NOMO-1 treated with DMSO at 0.1 percent for 48 hours (cell line): ENCODE measurements around the gene NFATC1.

Experiments used
- DNase-seq: peaks from one replicate; lab custom pipeline; 2025; ENCODE audit not compliant: unreplicated experiment; lab: John Stamatoyannopoulos, UW

NFATC1 gene

GRCh38 chr18:79388043-79388442 is 7.7 kb upstream of the NFATC1 start:
- no peak for DNase-seq

- DNase-seq: no peak
Observed at GRCh38 chr18:79389689-79390088, 6.0 kb upstream of the NFATC1 start.

DNA sequence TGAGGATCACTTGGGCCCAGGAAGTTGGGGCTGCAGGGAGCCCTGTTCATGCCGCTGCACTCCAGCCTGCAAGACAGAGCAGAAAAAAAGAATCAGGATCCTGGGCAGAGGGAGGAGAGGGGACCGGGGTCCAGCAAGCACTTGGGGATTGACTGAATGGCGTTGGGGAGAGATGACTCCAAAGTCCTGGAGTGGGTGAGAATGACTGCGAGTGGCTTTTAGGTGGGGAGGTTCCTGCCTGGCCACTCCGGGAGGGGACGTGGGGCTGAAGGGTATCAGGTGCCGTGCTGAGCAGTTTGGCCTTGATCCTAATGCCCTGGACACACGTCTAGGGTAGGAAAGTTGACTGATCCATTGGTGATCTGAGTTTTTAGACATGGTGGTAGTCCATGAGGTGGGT is 3.5 kb upstream of the NFATC1 start:
- no peak for DNase-seq

GRCh38 chr18:79393181-79393634 is 2.5 kb upstream of the NFATC1 start:
- no peak for DNase-seq

DNA sequence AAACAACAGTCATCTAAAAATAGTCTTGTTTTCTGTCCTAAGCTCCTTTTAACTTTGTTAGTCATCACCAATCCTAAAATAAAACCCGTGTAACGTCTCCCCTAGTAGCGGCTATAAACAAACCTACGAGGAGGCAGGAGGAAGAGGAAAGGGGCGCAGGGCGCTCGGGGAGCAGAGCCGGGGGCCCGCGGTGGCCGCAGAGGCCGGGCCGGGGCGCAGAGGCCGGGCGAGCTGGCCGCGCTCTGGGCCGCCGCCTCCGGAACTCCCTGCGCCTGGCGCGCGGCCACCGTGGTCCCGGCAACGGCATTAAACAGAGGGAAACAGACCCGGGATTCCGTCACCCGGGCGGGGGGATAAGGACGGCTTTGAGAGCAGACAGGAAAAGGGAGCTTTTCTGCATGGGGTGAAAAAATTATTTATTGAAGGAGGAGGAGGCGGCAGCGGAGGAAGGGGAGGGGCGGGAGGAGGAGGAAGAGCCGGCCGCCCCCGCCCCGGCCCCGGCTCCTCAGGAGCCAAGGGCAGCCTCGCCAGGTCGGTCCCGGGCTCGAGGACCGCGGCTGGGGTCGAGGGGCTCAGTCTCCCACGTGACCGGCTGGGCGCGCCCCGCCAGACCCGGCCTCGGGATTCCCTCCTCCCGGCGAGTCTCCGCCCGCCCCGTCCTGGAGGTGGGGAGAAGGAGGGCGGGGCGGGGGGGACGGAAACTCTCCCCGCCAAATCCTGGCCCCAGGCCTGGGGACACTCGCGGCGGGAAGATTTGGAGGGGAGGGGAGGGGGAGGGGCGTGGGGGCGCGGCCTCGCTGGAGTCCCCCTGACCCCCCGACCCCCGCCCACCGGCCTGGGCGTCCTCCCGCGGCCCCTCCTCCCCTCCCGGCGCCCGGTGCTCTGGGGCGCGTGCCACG is 1.8 kb upstream of the NFATC1 start:
- DNase-seq: peak; percentile 42

DNA sequence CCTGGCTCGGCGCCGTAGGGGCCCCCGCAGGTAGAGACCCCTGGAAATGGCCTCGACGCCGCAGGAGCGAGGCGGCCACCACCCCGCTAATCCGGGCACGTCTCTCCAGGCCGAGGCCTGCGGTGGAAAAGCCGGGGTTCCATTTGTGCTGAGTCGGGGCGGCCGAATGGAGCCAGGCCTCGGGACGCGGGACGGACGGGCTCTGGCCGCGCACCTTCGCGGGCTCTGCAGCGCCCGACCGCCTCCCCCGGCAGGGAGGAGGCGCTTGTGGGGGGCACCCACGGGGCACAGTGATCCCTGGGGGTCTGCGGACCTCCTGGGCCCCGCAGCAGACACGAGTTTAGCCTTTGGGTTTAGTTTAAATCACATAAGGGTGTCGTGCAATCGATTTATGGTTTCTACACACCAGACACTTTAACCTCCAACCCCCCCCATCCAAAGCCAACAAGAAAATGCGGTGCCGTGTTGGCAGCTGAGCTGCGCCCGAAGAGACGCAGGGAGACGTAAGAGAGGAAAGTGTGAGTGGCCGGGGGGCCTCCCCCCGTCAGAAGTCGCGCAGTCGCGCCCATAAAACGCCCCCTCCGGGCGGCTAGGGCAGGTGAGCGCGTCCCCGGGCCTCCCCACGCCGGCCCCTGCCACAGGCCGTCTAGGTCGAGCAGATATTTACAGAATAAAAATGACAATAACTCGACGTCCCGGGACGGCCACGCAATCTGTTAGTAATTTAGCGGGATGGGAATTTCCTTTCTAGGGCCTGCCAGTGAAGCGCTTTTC is 1.0 kb upstream of the NFATC1 start:
- peak; percentile 18 for DNase-seq

DNA sequence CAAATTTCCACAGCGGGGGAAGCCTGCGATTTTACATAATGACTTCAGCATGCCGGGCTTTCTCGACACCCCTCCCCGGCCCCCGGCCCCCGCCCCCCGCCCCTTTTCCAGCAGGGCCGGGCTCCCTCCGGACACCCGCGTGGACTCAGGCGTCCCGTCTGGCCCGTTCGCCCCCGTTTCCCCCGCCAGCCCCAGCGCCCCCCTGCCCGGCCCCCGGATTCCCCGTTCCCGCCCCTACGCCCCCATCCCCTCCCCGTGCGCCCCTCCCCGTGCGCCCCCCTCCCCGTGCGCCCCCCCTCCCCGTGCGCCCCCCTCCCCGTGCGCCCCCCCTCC is 456 bp upstream of the NFATC1 start:
- no peak for DNase-seq

DNA sequence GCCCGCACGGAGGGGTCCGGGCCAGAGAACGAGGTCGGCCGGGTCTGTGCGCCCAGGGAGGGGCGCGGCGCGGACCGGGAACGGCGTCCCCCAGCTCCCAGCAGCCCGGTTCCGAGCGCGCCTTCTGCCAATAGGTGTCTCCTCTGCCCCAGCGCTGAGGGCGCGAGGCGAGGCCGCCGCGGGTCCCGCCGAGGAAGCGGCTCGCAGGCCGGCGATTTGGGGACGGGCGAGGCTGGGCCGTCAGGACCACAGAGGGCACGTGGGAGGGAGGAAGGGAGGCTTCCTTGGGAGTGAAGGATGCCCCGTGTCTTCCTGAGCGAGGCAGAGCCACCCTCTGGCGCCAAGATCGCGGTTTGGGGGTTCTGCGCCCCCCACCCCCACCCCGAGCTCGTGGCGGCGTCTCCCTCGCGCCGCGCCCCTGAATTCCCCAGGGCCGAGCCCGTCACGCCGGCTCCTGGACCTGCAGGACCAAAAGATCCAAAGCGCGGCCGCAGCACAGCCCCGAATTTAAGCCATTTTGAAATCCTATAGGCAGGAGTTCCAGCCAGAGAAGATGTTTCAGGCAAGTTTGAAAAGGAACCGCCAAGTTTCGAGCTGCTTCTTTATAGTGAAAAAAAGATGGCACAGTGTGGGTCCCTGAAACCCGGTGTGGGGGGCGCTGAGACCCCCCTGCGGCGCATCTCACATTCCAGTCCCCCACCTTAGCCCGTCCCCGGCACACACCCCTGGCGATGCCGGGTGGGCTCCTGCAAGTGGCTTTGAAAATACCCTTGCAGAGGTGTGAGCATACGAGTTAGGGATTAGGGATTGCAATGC is 909 bp downstream of the NFATC1 start:
- DNase-seq: peak; percentile 36

DNA sequence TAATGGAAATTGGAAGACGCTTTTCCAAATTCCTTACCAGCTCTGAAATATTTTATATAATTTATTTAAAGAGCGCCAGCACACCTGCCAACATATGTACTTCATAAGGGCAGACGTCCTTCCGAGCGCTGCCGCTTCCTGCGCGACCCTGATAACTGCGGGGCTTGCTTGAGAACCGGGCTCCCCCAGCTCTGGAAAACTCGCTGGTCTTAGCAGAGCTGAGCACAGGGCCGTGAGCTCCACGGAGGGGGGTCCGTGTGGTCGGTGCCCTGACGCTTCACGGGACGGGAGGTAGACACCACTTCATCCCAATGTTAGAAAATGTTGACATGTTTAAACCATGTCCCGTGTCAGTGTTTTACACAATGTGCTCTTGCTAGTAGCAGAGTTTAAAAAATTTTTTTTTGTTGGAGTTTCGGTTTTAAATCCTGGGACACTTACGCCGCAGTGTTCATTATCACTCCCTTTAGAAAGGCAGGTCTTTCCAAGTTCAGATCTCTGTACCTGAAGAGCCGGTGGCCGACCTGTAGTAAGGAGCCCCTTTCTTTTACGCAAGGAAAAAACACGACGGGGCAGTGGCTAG is 1.6 kb downstream of the NFATC1 start:
- DNase-seq: no peak

DNA sequence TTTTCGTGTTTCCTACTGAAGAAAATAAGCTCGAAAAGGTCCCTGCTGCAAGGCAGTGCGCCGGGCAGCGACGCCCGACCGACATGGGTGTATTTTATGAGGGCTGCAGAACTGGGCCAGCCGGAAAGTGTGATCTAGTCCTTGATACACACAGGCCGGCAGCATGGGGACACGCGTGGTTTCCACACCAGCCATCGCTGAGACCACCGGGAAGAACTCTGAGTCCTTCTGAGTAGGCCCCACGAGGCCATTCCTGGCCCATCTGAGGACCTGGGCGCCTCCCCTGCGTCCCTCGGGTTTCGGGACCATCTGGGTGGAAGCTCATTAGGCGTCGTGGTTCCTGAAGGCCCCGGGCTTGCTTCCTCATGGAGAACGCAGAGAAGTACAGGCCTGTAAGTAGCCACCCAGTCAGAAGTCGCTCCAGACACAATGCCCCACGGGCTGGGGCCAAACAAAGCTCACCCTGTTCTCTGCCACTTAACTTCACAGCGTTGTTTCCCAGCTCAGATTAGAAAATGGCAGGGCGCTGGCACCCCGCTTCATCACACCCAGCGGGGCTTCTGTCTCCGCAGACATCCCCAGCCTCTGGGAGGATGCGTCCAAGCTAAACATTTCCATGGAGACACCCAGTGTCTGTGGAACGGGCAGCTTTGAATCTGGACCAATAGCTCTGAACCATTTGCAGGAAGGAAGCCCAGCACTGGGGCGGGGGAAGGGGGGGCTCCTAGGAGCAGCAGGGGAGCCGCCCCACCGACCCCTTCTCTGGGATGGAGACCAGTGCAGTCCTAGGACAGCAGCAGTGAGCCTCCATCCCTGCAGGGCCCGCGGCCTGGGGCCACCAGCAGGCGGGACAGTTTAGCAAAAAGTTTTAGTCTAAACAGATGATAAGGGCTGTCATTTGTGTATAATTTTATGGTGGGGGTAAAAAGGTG is 2.4 kb downstream of the NFATC1 start:
- no peak for DNase-seq

DNA sequence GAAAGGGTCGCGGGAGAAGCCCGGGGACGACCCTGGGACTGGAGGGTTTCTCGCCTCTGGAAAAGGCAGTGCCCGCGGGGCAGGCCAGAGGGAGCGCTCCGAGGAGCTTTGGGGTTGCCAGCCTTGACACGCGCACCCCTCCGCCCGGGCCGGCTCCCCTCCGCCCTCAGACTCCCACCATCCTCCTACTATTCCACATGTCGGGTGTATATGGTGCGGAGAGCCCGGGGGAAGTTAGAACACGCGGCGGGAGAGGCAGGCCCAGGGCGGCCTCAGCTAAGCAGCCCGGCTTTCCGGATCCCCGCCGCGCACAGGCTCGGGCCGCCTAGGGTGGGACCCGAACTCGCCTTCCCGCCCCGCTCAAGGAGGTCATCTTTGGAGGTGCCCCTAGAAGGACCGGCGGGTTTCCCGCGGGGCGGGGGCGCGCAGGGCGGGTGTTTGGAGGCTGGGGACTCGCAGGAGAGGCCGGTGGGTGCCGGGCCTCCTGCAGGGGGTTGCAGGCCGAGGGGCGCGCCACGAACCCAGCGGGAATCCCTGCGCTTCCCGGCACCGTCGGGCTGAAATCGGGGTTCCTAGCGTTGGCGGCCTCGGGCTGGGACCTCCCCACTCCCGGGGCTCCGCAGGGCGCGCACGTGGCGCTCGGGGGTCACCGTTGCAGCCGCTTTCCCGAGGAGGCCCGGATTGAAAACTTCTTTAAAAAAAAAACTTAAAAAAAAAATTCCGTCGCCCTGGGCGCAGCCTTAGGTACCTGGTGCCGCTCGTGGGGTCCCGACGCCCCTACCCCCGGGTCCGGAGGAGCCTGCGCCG is 3.7 kb downstream of the NFATC1 start:
- no peak for DNase-seq

DNA sequence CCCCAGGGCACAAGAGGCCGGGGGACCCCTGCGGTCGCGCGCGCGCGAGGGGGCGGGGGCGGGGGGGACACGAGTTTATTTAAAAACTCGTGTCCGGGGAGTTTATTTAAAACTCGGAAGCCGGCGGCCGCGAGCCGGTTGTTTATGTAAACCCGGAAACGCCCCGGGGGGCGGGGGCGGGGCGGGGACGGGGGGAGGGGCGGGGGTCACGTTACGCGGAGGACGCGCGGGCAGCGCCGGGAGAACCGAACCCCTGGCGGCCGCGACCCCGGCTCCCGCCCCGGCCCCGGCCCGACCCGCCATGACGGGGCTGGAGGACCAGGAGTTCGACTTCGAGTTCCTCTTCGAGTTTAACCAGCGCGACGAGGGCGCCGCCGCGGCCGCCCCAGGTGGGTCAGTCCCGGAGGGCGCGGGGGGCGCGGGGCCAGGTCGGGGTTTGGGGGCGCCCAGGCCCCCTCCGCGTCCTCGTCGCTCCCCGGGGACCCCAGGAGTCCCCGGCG is 4.4 kb downstream of the NFATC1 start:
- peak; percentile 29 for DNase-seq

- DNase-seq: no peak
Observed at GRCh38 chr18:79400591-79401381, 5.1 kb downstream of the NFATC1 start.

DNA sequence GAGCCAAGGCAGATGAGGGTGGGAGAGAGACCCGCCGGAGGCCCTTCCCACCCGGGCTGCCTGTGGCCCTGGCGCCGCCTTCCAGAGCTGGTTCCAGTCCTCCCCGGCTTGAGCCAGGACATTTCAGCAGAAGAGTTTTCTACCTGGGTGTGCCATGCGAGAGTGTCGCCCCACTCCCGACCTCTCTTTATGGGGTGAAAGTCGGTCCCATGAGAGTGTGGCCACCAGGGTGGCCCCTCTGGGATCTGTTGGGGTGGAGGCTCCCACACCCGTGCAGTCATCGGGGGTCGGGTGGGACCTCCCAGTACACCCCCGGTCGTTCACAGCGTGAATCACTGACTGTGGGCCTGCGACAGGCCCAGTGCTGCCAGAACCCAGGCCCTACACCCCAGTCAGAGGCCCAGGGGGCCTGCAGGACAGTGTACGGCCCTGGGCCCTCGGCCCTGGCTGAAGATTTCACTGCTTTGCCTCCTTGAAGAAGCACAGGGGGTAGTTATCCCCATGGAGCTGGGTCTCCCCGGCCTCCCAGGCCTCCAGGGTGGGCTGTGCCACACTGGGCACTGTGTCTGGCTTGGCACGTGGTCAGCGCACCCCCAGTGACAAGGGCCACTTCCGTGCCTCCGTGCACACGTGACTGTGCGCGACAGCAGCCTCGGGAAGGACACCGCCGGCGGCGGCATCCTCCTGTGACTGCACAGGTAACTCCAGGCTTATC is 5.9 kb downstream of the NFATC1 start:
- no peak for DNase-seq

DNA sequence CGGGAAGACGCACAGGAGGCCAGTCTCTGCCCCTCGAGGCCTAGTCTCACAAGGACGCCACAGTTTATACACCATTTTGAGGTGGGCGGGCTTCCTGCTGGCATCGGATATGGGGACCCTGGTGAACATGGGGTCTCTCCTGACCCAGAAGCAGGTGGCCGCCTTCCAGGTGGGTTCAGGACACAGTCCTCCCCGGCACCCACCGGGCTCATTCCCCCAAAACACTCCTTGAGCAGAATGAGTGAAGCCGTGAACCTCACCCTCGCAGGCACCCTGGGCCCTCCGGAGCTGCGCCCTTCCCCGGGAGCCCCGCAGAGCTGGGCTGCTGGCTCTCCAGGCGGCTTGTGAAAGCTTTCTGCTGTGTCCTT is 6.5 kb downstream of the NFATC1 start:
- no peak for DNase-seq

- peak; percentile 25 for DNase-seq
Observed at GRCh38 chr18:79402977-79403722, 7.4 kb downstream of the NFATC1 start.
